ENCODE results near the gene CSMD2.

Gene CSMD2

GRCh38 chr1:33815061-33815460, 350.0 kb downstream of the CSMD2 start:
- Mint-ChIP-seq H3K4me1 (no peaks in the 10 kb centered on the region), H3K27ac (no peak overlapping the region), H3K9me3 (no peaks in the 10 kb centered on the region), H3K27me3 (peaks cover 3% of the 10 kb centered on the region), H3K36me3 (no peaks in the 10 kb centered on the region), H3K4me3 (no peak overlapping the region)
- CTCF ChIA-PET = no interaction called here
- no peak for DNase-seq

GRCh38 chr1:33814166-33814565, 350.9 kb downstream of the CSMD2 start:
- Mint-ChIP-seq H3K36me3 (no peaks in the 10 kb centered on the region), H3K27ac (no peak overlapping the region), H3K4me3 (no peak overlapping the region), H3K4me1 (no peaks in the 10 kb centered on the region), H3K27me3 (peaks cover 3% of the 10 kb centered on the region), H3K9me3 (no peaks in the 10 kb centered on the region)
- CTCF ChIA-PET = no interaction called here
- no peak for DNase-seq

GRCh38 chr1:33810571-33810970, 354.5 kb downstream of the CSMD2 start:
- CTCF ChIA-PET = no interaction called here

GRCh38 chr1:33805988-33806387, 359.0 kb downstream of the CSMD2 start:
- H3K9me3 Mint-ChIP-seq = peaks cover 17% of the 10 kb centered on the region
- H3K4me3 Mint-ChIP-seq = no peak overlapping the region
- CTCF ChIA-PET = no interaction called here
- no peak overlapping the region for H3K27ac Mint-ChIP-seq
- no peaks in the 10 kb centered on the region for H3K36me3 Mint-ChIP-seq
- H3K27me3 Mint-ChIP-seq = no peaks in the 10 kb centered on the region
- no peaks in the 10 kb centered on the region for H3K4me1 Mint-ChIP-seq
- DNase-seq = no peak

More at GRCh38 chr1:33810571-33810970, 354.5 kb downstream of the CSMD2 start:
- Mint-ChIP-seq H3K4me1 (no peaks in the 10 kb centered on the region), H3K27ac (no peak overlapping the region), H3K9me3 (peaks cover 15% of the 10 kb centered on the region), H3K27me3 (no peaks in the 10 kb centered on the region), H3K36me3 (no peaks in the 10 kb centered on the region), H3K4me3 (no peak overlapping the region)
- no peak for DNase-seq

GRCh38 chr1:33802268-33802667, 362.8 kb downstream of the CSMD2 start:
- no peaks in the 10 kb centered on the region for H3K36me3 Mint-ChIP-seq
- CTCF ChIA-PET = no interaction called here
- DNase-seq = no peak
- H3K27ac Mint-ChIP-seq = no peak overlapping the region
- H3K4me3 Mint-ChIP-seq = no peak overlapping the region
- H3K4me1 Mint-ChIP-seq = no peaks in the 10 kb centered on the region
- H3K27me3 Mint-ChIP-seq = no peaks in the 10 kb centered on the region
- H3K9me3 Mint-ChIP-seq = peaks cover 13% of the 10 kb centered on the region

- H3K27ac Mint-ChIP-seq = no peak overlapping the region
- H3K36me3 Mint-ChIP-seq = no peaks in the 10 kb centered on the region
- H3K27me3 Mint-ChIP-seq = peaks cover 4% of the 10 kb centered on the region
- CTCF ChIA-PET = no interaction called here
- no peak for DNase-seq
- H3K4me1 Mint-ChIP-seq = peaks cover 5% of the 10 kb centered on the region
- H3K9me3 Mint-ChIP-seq = peaks cover 25% of the 10 kb centered on the region
- H3K4me3 Mint-ChIP-seq = no peak overlapping the region
These were observed 367.2 kb downstream of the CSMD2 start for GRCh38 chr1:33797849-33798248.

GRCh38 chr1:33792651-33793050, 372.4 kb downstream of the CSMD2 start:
- Mint-ChIP-seq H3K9me3 (peaks cover 21% of the 10 kb centered on the region), H3K4me3 (no peak overlapping the region), H3K27ac (no peak overlapping the region), H3K4me1 (peaks cover 24% of the 10 kb centered on the region), H3K36me3 (no peaks in the 10 kb centered on the region), H3K27me3 (peaks cover 13% of the 10 kb centered on the region)
- CTCF ChIA-PET = no interaction called here
- no peak for DNase-seq

- H3K9me3 Mint-ChIP-seq = peaks cover 20% of the 10 kb centered on the region
- H3K4me3 Mint-ChIP-seq = no peak overlapping the region
- CTCF ChIA-PET = no interaction called here
- peaks cover 17% of the 10 kb centered on the region for H3K27me3 Mint-ChIP-seq
- no peaks in the 10 kb centered on the region for H3K36me3 Mint-ChIP-seq
- peaks cover 24% of the 10 kb centered on the region for H3K4me1 Mint-ChIP-seq
- no peak for DNase-seq
- no peak overlapping the region for H3K27ac Mint-ChIP-seq
These were observed 372.8 kb downstream of the CSMD2 start for GRCh38 chr1:33792216-33792615.

- Mint-ChIP-seq H3K9me3 (peaks cover 11% of the 10 kb centered on the region), H3K36me3 (no peaks in the 10 kb centered on the region), H3K27ac (peak overlapping the region; percentile 53), H3K27me3 (peaks cover 18% of the 10 kb centered on the region), H3K4me3 (no peak overlapping the region), H3K4me1 (peaks cover 24% of the 10 kb centered on the region)
- CTCF ChIA-PET = no interaction called here
- peak; percentile 20 for DNase-seq
These were observed 373.8 kb downstream of the CSMD2 start for GRCh38 chr1:33791251-33791650.

GRCh38 chr1:33790577-33790976, 374.5 kb downstream of the CSMD2 start:
- Mint-ChIP-seq H3K4me1 (peaks cover 24% of the 10 kb centered on the region), H3K36me3 (no peaks in the 10 kb centered on the region), H3K4me3 (no peak overlapping the region), H3K27ac (no peak overlapping the region), H3K27me3 (peaks cover 18% of the 10 kb centered on the region), H3K9me3 (peaks cover 9% of the 10 kb centered on the region)
- no peak for DNase-seq
- CTCF ChIA-PET = no interaction called here

- Mint-ChIP-seq H3K4me1 (no peaks in the 10 kb centered on the region), H3K27ac (no peak overlapping the region), H3K27me3 (peaks cover 9% of the 10 kb centered on the region), H3K4me3 (no peak overlapping the region), H3K36me3 (no peaks in the 10 kb centered on the region), H3K9me3 (no peaks in the 10 kb centered on the region)
- no peak for DNase-seq
- CTCF ChIA-PET = no interaction called here
These were observed 380.2 kb downstream of the CSMD2 start for GRCh38 chr1:33784876-33785275.

GRCh38 chr1:33782776-33783175, 382.3 kb downstream of the CSMD2 start:
- Mint-ChIP-seq H3K4me3 (no peak overlapping the region), H3K27me3 (peaks cover 5% of the 10 kb centered on the region), H3K27ac (no peak overlapping the region), H3K36me3 (no peaks in the 10 kb centered on the region), H3K9me3 (no peaks in the 10 kb centered on the region), H3K4me1 (no peaks in the 10 kb centered on the region)
- DNase-seq = no peak
- CTCF ChIA-PET = no interaction called here

- no peaks in the 10 kb centered on the region for H3K27me3 Mint-ChIP-seq
- CTCF ChIA-PET = no interaction called here
- H3K4me3 Mint-ChIP-seq = no peak overlapping the region
- no peak overlapping the region for H3K27ac Mint-ChIP-seq
- H3K4me1 Mint-ChIP-seq = no peaks in the 10 kb centered on the region
- no peaks in the 10 kb centered on the region for H3K36me3 Mint-ChIP-seq
- no peaks in the 10 kb centered on the region for H3K9me3 Mint-ChIP-seq
- DNase-seq = no peak
These were observed 383.4 kb downstream of the CSMD2 start for GRCh38 chr1:33781652-33782051.

- Mint-ChIP-seq H3K27ac (no peak overlapping the region), H3K4me1 (no peaks in the 10 kb centered on the region), H3K4me3 (no peak overlapping the region), H3K9me3 (no peaks in the 10 kb centered on the region), H3K27me3 (no peaks in the 10 kb centered on the region), H3K36me3 (no peaks in the 10 kb centered on the region)
- DNase-seq = no peak
- CTCF ChIA-PET = no interaction called here
These were observed 387.7 kb downstream of the CSMD2 start for GRCh38 chr1:33777337-33777736.

- no peak for DNase-seq
- Mint-ChIP-seq H3K27me3 (no peaks in the 10 kb centered on the region), H3K4me1 (no peaks in the 10 kb centered on the region), H3K4me3 (no peak overlapping the region), H3K27ac (no peak overlapping the region), H3K36me3 (no peaks in the 10 kb centered on the region), H3K9me3 (no peaks in the 10 kb centered on the region)
- CTCF ChIA-PET = no interaction called here
These were observed 396.2 kb downstream of the CSMD2 start for GRCh38 chr1:33768821-33769220.

GRCh38 chr1:33768106-33768505, 396.9 kb downstream of the CSMD2 start:
- Mint-ChIP-seq H3K4me1 (no peaks in the 10 kb centered on the region), H3K4me3 (no peak overlapping the region), H3K36me3 (no peaks in the 10 kb centered on the region), H3K27me3 (no peaks in the 10 kb centered on the region), H3K9me3 (no peaks in the 10 kb centered on the region), H3K27ac (no peak overlapping the region)
- CTCF ChIA-PET = no interaction called here
- DNase-seq = no peak
